G401.6 (cell line): ENCODE measurements around the gene TLR9.

Experiments
- FAIRE-seq: peaks from 2 replicates; lab custom pipeline; 2012; peaks lifted over from hg19 to GRCh38; lab: Jason Lieb, UNC

TLR9 gene

GRCh38 chr3:52247409-52248164, 22.1 kb upstream of the TLR9 start:
- FAIRE-seq: no peak

GRCh38 chr3:52246728-52247408, 21.4 kb upstream of the TLR9 start:
- FAIRE-seq: no peak

GRCh38 chr3:52246264-52246620, 20.8 kb upstream of the TLR9 start:
- FAIRE-seq: no peak

- FAIRE-seq: no peak
Observed at GRCh38 chr3:52245322-52246263, 20.1 kb upstream of the TLR9 start, which contains the start of gene PPM1M. PPM1M (plus strand) TSS chr3:52245759; CDS start chr3:52245825, 66 bp downstream.

DNA sequence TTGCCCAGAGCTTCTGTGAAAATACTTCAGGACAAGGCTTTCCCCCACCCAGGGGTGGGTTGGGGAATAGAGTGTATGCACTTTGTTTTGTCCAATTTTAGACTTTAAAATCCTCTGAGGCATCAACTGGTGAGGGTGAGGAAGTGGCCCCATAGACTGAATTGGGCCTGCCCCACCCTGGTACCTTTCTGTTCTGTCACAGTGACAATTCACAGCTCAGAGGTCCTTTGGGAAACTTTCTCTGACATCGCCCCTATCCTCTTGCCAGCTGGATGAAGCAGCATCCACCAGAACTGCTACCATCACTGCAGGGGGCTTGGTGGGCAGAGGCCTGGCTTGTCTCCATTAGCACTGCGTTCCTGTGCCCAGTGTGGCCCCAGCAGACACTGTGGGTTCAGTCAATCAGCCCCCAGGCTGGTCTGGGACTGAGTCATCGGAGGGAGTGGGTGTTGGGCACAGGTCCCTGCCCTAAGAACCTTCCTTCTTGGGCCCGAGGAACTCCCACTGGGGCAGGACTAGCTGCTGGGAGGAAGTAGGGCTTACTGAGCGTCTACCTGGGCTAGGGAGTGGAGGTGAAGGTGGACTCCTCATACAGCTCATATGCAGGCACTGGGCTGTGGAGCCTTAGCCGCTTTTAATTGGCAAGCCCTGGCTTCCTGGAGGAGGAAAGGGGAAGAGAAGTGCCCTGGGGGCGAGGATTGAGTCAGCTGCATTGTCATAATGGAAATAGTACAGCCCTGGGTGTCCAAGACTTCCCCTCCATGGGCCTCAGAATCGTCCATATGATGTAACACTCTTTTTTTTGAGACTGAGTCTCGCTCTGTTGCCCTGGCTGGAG, 18.6 kb upstream of the TLR9 start:
- FAIRE-seq: no peak

DNA sequence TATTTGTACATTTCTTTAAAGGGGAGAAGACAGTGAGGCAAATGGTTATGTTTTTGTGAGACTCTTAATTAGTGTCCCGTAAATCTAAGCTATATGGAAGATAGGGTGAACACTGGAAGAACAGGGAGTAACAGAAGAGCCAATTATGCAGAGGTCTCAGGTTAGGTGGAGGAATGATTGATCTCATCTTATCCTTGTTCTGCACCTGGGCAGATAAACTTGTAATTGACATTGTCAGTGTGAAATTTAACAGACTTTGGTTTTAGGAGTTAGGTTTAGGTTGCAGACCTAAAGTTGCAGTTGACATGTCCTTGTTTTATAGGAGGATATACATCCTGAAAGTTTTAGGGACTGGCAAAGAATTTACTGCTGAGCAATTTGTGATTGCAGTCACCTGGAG, 16.6 kb upstream of the TLR9 start:
- no peak for FAIRE-seq

DNA sequence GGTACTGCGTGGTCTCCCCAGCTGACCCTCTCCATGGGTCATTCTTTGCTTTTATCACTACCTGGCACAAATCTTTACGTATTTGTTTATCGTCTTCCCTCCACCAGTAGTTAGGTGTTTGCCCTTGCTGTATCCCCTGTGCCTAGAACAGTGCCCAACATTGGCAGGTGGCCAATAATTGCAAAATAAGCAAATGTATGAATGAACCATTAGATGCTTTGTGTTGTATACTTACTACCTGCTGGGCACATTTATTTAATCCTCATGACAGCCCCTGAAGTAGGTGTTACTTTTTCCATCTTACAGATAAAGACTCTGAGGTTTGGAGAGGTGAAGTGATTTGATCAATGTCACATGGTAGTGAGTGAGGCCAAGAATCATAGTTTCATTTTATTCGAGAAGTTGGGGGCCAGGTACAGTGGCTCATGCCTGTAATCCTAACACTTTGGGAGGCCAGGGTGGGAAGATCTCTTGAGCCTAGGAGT, 15.5 kb upstream of the TLR9 start:
- no peak for FAIRE-seq

- FAIRE-seq: no peak
Observed at GRCh38 chr3:52240059-52240885, 14.8 kb upstream of the TLR9 start.

GRCh38 chr3:52238761-52239701, 13.6 kb upstream of the TLR9 start, which contains the start of gene TWF2:
TWF2 (minus strand) TSS chr3:52239158; CDS start chr3:52239016, 142 bp downstream.
- FAIRE-seq: no peak

- no peak for FAIRE-seq
Observed at GRCh38 chr3:52238193-52238760, 12.8 kb upstream of the TLR9 start.

DNA sequence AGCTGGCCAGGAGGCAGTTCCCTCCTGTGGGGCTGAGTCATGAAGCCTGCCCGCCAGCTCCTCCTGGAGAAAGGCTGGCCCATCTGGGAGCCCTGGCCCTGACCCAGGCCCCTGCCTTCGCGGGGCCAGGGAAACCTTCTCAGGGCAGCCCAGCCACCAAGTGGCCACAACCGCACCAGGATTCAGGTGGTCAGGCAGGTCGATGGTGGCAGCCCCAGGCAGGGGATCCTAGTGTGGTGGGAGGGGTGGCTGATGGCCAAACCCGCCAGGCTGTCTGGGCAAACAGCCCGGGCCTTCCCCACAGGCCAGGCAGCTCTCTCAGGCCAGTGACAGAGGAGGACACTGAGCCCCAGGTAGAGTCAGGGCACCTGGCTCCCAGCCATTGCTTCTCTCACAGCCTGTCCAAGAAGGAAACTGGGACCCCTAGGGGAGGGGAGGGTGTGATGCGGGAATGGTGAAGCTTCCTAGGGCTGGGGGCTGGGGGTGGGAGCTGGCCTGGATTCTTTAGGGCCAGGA, 12.3 kb upstream of the TLR9 start:
- no peak for FAIRE-seq

- FAIRE-seq: no peak
Observed at GRCh38 chr3:52237006-52237656, 11.7 kb upstream of the TLR9 start.

GRCh38 chr3:52236424-52236886, 11.0 kb upstream of the TLR9 start:
- FAIRE-seq: no peak

- FAIRE-seq: no peak
Observed at GRCh38 chr3:52234516-52235447, 9.3 kb upstream of the TLR9 start.

GRCh38 chr3:52233968-52234367, 8.5 kb upstream of the TLR9 start:
- no peak for FAIRE-seq

- no peak for FAIRE-seq
Observed at GRCh38 chr3:52233108-52233591, 7.7 kb upstream of the TLR9 start.
